Astrocyte of the cerebellum (primary cell): ENCODE results near the gene CFAP99.

Experiments
- DNase-seq: peaks from one replicate; pipeline ENCODE4 v3.0.0-alpha.2; 2011; ENCODE audit warnings: low read depth
- H3K4me3 ChIP-seq: 2 replicates; pipeline ENCODE4 v1.5.1; 2011; ENCODE audit warnings: mild to moderate bottlenecking, low read depth, low read length, moderate library complexity
- CTCF ChIP-seq: IDR thresholded peaks from 2 replicates; pipeline ENCODE4 v1.5.1; 2012; ENCODE audit warnings: low read length, low read depth, moderate library complexity, mild to moderate bottlenecking; ENCODE audit errors: missing control alignments
- in situ Hi-C: cut with HindIII; loops from 2 replicates; pipeline ENCODE4 v1.10.0; 2017; ENCODE audit warnings: low sequenced_read_pairs

The CFAP99 gene

GRCh38 chr4:2484185-2484584, 65.4 kb downstream of the CFAP99 start:
- no peak for TF ChIP-seq CTCF
- in situ Hi-C loops: no loop called here
- no peak overlapping the region for H3K4me3 ChIP-seq
- DNase-seq: no peak

- no peak for DNase-seq
- no peak for TF ChIP-seq CTCF
- in situ Hi-C loops: no loop called here
- no peak overlapping the region for H3K4me3 ChIP-seq
Observed at GRCh38 chr4:2484993-2485392, 66.2 kb downstream of the CFAP99 start.

- in situ Hi-C loops: no loop called here
- H3K4me3 ChIP-seq: no peak overlapping the region
- TF ChIP-seq CTCF: no peak
Observed at GRCh38 chr4:2485956-2486355, 67.2 kb downstream of the CFAP99 start.

GRCh38 chr4:2486981-2487380, 68.2 kb downstream of the CFAP99 start:
- no peak overlapping the region for H3K4me3 ChIP-seq
- in situ Hi-C loops: no loop called here
- no peak for DNase-seq
- no peak for TF ChIP-seq CTCF

More at GRCh38 chr4:2485956-2486355, 67.2 kb downstream of the CFAP99 start:
- no peak for DNase-seq

- in situ Hi-C loops: no loop called here
- no peak for TF ChIP-seq CTCF
- H3K4me3 ChIP-seq: no peak overlapping the region
- DNase-seq: no peak
Observed at GRCh38 chr4:2487632-2488031, 68.9 kb downstream of the CFAP99 start.

- H3K4me3 ChIP-seq: no peak overlapping the region
- DNase-seq: no peak
- TF ChIP-seq CTCF: no peak
- in situ Hi-C loops: no loop called here
Observed at GRCh38 chr4:2489081-2489805, 70.5 kb downstream of the CFAP99 start.
